H1 (cell line): ENCODE results near the gene TMPRSS11F.

ENCODE experiments used
- HDAC2 ChIP-seq, 2 experiments: fragments of 300-600 bp in 1 of 2; sonication (generic) in 1 of 2; IDR thresholded peaks; 2 replicates each; pipeline ENCODE4 v1.6.1; 2011 to 2012; ENCODE audit warnings: low read depth in 2 of 2, low read length in 2 of 2, mild to moderate bottlenecking in 2 of 2, moderate library complexity in 2 of 2, borderline replicate concordance in 1 of 2, inconsistent platforms in 1 of 2
- POLR2A ChIP-seq, 2 experiments: IDR thresholded peaks; 1 replicate in 1 of 2; 2 replicates in 1 of 2; pipeline ENCODE4 v1.6.1; 2011; ENCODE audit warnings: low read depth in 2 of 2, low read length in 2 of 2, mild to moderate bottlenecking in 2 of 2; ENCODE audit errors: control extremely low read depth in 1 of 2
- POLR2AphosphoS5 ChIP-seq: IDR thresholded peaks from 2 replicates; pipeline ENCODE4 v1.6.1; 2011; ENCODE audit warnings: low read depth, low read length
- TBP ChIP-seq: IDR thresholded peaks from 2 replicates; pipeline ENCODE4 v1.6.1; 2011; ENCODE audit warnings: low read depth, low read length, improper control_type of control experiment

- TF ChIP-seq HDAC2 (IDR thresholded peaks at IDR 0.05; ENCODE audit: borderline replicate concordance in 1 of 2, low read depth in 2 of 2, low read length in 2 of 2): no peak
- no peak for TF ChIP-seq TBP
- TF ChIP-seq POLR2A (IDR thresholded peaks at IDR 0.05; ENCODE audit: control extremely low read depth in 1 of 2, low read depth in 2 of 2, low read length in 2 of 2): no peak
- TF ChIP-seq POLR2AphosphoS5: no peak
Observed at GRCh38 chr4:68109868-68110267, 19.8 kb downstream of the TMPRSS11F start.
